ENCODE measurements around the gene SFXN5.

Gene SFXN5

GRCh38 chr2:73022024-73022568, 49.4 kb downstream of the SFXN5 start:
- no peak for DNase-seq (ENCODE audit: extremely low spot score)
- POLR2A ChIA-PET = no interaction called here
- CTCF ChIA-PET = interaction anchor here (1.0 kb wide), 1 partner anchor 48 kb away, joined by 4 read pairs; no protein-coding TSS in a partner anchor
- TF ChIP-seq CTCF (IDR thresholded peaks at IDR 0.05; ENCODE audit: control extremely low read depth, extremely low read depth, low read depth, missing control alignments) = no peak

GRCh38 chr2:73021371-73022010, 50.0 kb downstream of the SFXN5 start:
- no peak for TF ChIP-seq CTCF (IDR thresholded peaks at IDR 0.05; ENCODE audit: control extremely low read depth, extremely low read depth, low read depth, missing control alignments)
- ChIA-PET POLR2A (no interaction called here), CTCF (no interaction called here)
- no peak for DNase-seq (ENCODE audit: extremely low spot score)

- ChIA-PET POLR2A (no interaction called here), CTCF (no interaction called here)
- no peak for TF ChIP-seq CTCF (IDR thresholded peaks at IDR 0.05; ENCODE audit: control extremely low read depth, extremely low read depth, low read depth, missing control alignments)
- no peak for DNase-seq (ENCODE audit: extremely low spot score)
These were observed 50.7 kb downstream of the SFXN5 start for GRCh38 chr2:73020657-73021370.

GRCh38 chr2:73020306-73020656, 51.2 kb downstream of the SFXN5 start:
- ChIA-PET CTCF (no interaction called here), POLR2A (no interaction called here)
- TF ChIP-seq CTCF (IDR thresholded peaks at IDR 0.05; ENCODE audit: control extremely low read depth, extremely low read depth, low read depth, missing control alignments) = no peak

GRCh38 chr2:73018188-73018825, 53.2 kb downstream of the SFXN5 start:
- no peak for TF ChIP-seq CTCF (IDR thresholded peaks at IDR 0.05; ENCODE audit: control extremely low read depth, extremely low read depth, low read depth, missing control alignments)
- POLR2A ChIA-PET = no interaction called here
- DNase-seq (ENCODE audit: extremely low spot score) = no peak
- CTCF ChIA-PET = interaction anchor here (1.4 kb wide), 1 partner anchor 9 kb away, joined by 4 read pairs; no protein-coding TSS in a partner anchor

More at GRCh38 chr2:73020306-73020656, 51.2 kb downstream of the SFXN5 start:
- DNase-seq (ENCODE audit: extremely low spot score) = no peak

GRCh38 chr2:73013936-73014335, 57.6 kb downstream of the SFXN5 start:
- DNase-seq (ENCODE audit: extremely low spot score) = no peak

More at GRCh38 chr2:73013936-73014335, 57.6 kb downstream of the SFXN5 start:
- ChIA-PET POLR2A (no interaction called here), CTCF (no interaction called here)
- no peak for TF ChIP-seq CTCF (IDR thresholded peaks at IDR 0.05; ENCODE audit: control extremely low read depth, extremely low read depth, low read depth, missing control alignments)
